Neural cell (in vitro differentiated cells): ENCODE data around the gene YJEFN3.

ENCODE experiments used
- EP300 ChIP-seq: fragments of 450-650 bp; conservative IDR thresholded peaks from 2 replicates; pipeline ENCODE4 v1.6.1; 2014; ENCODE audit warnings: antibody characterized with exemption, mild to moderate bottlenecking, moderate library complexity; ENCODE audit not compliant: poor library complexity, severe bottlenecking
- POLR2AphosphoS5 ChIP-seq: IDR thresholded peaks from 2 replicates; pipeline ENCODE4 v1.6.1; 2012
- RAD21 ChIP-seq: fragments of 450-650 bp; conservative IDR thresholded peaks from 2 replicates; pipeline ENCODE4 v1.6.1; 2014; ENCODE audit warnings: antibody characterized with exemption, mild to moderate bottlenecking, moderate library complexity
- TAF1 ChIP-seq: IDR thresholded peaks from 2 replicates; pipeline ENCODE4 v1.6.1; 2012; ENCODE audit warnings: low read depth
- TF ChIP-seq, protein P1 (sequence below): fragments of 450-650 bp; IDR thresholded peaks from 2 replicates; pipeline ENCODE4 v1.5.1; 2014; ENCODE audit warnings: antibody characterized with exemption, mild to moderate bottlenecking, moderate library complexity; ENCODE audit not compliant: poor library complexity, severe bottlenecking

DNA sequence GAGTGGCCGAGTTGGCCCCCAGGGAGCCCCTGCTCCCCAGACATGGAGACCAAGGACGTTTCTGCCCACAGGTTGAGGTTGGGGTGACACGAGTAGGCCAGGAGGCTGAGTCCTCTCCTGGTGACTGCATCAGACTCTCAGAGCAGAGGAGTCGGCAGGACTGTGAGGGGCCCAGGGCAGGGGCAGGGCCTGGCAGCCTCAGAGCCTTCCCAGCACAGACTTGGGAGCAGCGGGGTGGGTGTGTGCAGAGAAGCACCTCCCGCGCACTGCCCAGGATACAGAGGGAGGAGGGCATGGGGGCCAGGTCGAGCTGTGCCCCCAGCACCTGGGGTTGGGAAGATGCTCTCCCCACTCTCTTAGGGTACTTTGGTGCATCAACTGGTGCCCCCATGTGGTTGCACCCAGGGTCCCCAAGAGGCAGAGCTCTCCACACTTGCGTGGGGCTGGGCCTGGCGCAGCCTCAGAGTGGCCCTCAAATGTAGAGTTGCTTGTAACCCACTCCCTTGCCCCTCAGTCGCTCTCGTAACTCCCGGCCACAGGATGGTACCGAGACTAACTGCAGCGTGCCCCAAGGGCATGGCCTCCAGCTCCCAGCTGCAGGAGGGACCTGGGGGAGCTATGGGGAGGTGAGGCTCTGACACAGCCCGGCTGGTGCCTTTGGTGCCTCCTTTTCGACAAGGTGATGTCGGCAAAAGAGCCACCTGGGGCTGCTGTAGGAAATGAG lies 29.3 kb upstream of the YJEFN3 start:
- TF ChIP-seq, protein P1, sequence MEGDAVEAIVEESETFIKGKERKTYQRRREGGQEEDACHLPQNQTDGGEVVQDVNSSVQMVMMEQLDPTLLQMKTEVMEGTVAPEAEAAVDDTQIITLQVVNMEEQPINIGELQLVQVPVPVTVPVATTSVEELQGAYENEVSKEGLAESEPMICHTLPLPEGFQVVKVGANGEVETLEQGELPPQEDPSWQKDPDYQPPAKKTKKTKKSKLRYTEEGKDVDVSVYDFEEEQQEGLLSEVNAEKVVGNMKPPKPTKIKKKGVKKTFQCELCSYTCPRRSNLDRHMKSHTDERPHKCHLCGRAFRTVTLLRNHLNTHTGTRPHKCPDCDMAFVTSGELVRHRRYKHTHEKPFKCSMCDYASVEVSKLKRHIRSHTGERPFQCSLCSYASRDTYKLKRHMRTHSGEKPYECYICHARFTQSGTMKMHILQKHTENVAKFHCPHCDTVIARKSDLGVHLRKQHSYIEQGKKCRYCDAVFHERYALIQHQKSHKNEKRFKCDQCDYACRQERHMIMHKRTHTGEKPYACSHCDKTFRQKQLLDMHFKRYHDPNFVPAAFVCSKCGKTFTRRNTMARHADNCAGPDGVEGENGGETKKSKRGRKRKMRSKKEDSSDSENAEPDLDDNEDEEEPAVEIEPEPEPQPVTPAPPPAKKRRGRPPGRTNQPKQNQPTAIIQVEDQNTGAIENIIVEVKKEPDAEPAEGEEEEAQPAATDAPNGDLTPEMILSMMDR: no peak
- no peak for TF ChIP-seq EP300
- no peak for TF ChIP-seq TAF1
- no peak for TF ChIP-seq RAD21
- no peak for TF ChIP-seq POLR2AphosphoS5
